ENCODE data around the gene ARHGEF4. TPM values are rescaled to one million over a fixed set of nuclear protein-coding genes. Genes with fewer than 3 reads are reported as not detected.

ARHGEF4 gene
- total and polyA plus RNA-seq, 2 donors (not counting 3 experiments of a cell fraction or from before 2014, with no cell fraction given): not detected

- BruUV-seq (replicated peaks): no TSS peak
- H3K9me3 ChIP-seq (replicated peaks; ENCODE audit: control insufficient read depth, insufficient read depth, low read length): no peaks in the 10 kb centered on the region
- no peaks in the 10 kb centered on the region for H4K20me1 ChIP-seq (replicated peaks; ENCODE audit: control insufficient read depth, extremely low read depth, insufficient read depth, low read length)
- FAIRE-seq (no peak), DNase-seq (ENCODE audit: low read depth, low spot score) (no peak)
- peaks cover 4 to 10% of the 10 kb centered on the region in 2 experiments for H3K27me3 ChIP-seq (ENCODE audit: control insufficient read depth in 2 of 2, insufficient read depth in 2 of 2, low read length in 2 of 2)
- H2AFZ ChIP-seq (ENCODE audit: low read depth, low read length): no peak overlapping the region
- ChIA-PET CTCF (no interaction called here), POLR2A (no interaction called here)
- dilution Hi-C loops (cut with MboI; ENCODE audit: extremely low pct_ligation_motif_present, low sequenced_read_pairs): no loop called here
- no peaks in the 10 kb centered on the region for H3K79me2 ChIP-seq (ENCODE audit: control insufficient read depth, insufficient read depth, low read length)
- H3K27ac ChIP-seq (ENCODE audit: insufficient read depth, low read depth, low read length): no peak overlapping the region
- TF ChIP-seq FOS (IDR thresholded peaks at IDR 0.05; ENCODE audit: borderline replicate concordance, insufficient read depth, low read length) (no peak), MAX (IDR thresholded peaks at IDR 0.05; ENCODE audit: insufficient read depth, insufficient read length) (no peak), EZH2 (IDR thresholded peaks at IDR 0.05; ENCODE audit: borderline replicate concordance, low read depth, low read length, severe bottlenecking) (no peak), GATA2 (IDR thresholded peaks at IDR 0.05; ENCODE audit: insufficient read depth, insufficient read length, low read depth, low read length) (no peak), CTCF (IDR thresholded peaks at IDR 0.05; ENCODE audit: extremely low read depth in 1 of 2, insufficient read depth in 1 of 2, low read depth in 1 of 2, low read length in 2 of 2) (no peak), MYC (IDR thresholded peaks at IDR 0.05; ENCODE audit: low read depth, low read length) (no peak), POLR2A (IDR thresholded peaks at IDR 0.05; ENCODE audit: low read depth, low read length) (no peak), JUN (IDR thresholded peaks at IDR 0.05; ENCODE audit: borderline replicate concordance, insufficient read depth, insufficient read length, low read depth) (no peak), POLR2AphosphoS5 (IDR thresholded peaks at IDR 0.05; ENCODE audit: insufficient read depth, low read depth, low read length) (no peak)
- no peak overlapping the region for H3K9ac ChIP-seq (replicated peaks; ENCODE audit: extremely low read depth, insufficient read depth, low read length)
- H3K36me3 ChIP-seq (ENCODE audit: control insufficient read depth in 2 of 2, extremely low read depth in 1 of 2, insufficient read depth in 2 of 2, low read length in 2 of 2): no peaks in the 10 kb centered on the region
- H3K9me1 ChIP-seq (replicated peaks; ENCODE audit: control insufficient read depth, extremely low read depth, insufficient read depth, low read length): no peaks in the 10 kb centered on the region
- intact Hi-C loops (cut with micrococcal nuclease): no loop called here
- no peak overlapping the region for H3K4me3 ChIP-seq (replicated peaks in 1 of 3; ENCODE audit: insufficient read depth in 1 of 3, low read depth in 1 of 3, low read length in 3 of 3)
- H3K4me1 ChIP-seq (ENCODE audit: control insufficient read depth, extremely low read depth, insufficient read depth, low read length): no peaks in the 10 kb centered on the region
- no peak overlapping the region for H3K4me2 ChIP-seq (ENCODE audit: insufficient read depth, low read length)
Observed at GRCh38 chr2:130841741-130842365, 5.1 kb downstream of the ARHGEF4 start.

Measured in endothelial cell of umbilical vein (primary cell).